Upper lobe of left lung (tissue), 4 donors: ENCODE measurements around the gene DIAPH1.

Experiments used
- EP300 ChIP-seq, 4 donors: sonication (generic); formaldehyde crosslinking; IDR thresholded peaks; one replicate each; pipeline ENCODE4 v1.5.1; 2017; ENCODE audit warnings: antibody characterized with exemption in 4 of 4, control low read depth in 2 of 4
- POLR2A ChIP-seq, 4 donors: fragments of 450-650 bp; IDR thresholded peaks; one replicate each; pipeline ENCODE4 v1.5.1; 2016 to 2017; ENCODE audit warnings: antibody characterized with exemption in 4 of 4, mild to moderate bottlenecking in 2 of 4
- POLR2AphosphoS5 ChIP-seq, 2 donors: sonication (generic); formaldehyde crosslinking; IDR thresholded peaks; one replicate each; pipeline ENCODE4 v1.5.1; 2017; ENCODE audit warnings: antibody characterized with exemption in 2 of 2
- TF ChIP-seq, protein P1 (sequence below), 6 experiments: fragments of 450-650 bp in 4 of 6; fragments of 200-600 bp in 2 of 6; sonication (generic) in 2 of 6; IDR thresholded peaks; one replicate each; pipeline ENCODE4 v1.5.1; 2016 to 2019; ENCODE audit warnings: antibody characterized with exemption in 6 of 6

DNA sequence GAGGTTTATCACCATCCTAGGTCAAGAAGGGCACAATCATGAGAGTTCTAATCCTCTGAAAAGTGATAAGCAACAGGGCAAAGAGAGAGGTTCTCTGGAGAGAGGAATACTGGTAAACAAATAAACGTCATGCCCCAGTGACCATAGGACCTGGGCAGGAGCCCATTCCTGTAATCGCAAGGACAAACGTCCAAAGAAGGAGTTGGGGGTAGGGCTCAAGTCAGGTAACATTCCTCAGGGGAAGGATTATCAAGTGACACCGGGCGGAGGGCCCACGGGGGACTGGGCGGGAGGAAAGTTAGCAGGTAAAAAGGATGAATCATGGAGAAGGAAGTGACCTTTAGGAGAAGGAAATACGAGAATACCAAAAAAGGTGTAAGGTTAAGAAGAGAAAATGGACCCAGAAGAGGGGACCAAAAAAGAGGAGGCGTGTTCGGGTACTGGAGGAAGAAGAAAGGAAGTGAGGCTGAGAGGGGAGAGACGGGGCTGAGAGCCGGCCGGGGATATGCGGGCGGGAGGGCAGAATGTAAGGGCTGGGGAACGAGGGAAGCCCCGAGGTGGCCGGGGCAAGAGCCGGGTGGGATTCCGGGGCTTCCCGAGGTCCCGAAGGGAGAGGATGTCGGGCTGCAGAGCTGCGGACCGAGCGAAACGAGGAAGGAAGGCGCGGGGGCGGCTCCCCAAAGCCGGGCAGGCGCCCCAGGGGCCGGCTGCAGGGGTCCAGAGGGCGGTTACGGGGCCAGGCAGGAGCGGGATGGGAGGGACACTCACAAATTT is 583 bp downstream of the DIAPH1 start:
- TF ChIP-seq, protein P1, sequence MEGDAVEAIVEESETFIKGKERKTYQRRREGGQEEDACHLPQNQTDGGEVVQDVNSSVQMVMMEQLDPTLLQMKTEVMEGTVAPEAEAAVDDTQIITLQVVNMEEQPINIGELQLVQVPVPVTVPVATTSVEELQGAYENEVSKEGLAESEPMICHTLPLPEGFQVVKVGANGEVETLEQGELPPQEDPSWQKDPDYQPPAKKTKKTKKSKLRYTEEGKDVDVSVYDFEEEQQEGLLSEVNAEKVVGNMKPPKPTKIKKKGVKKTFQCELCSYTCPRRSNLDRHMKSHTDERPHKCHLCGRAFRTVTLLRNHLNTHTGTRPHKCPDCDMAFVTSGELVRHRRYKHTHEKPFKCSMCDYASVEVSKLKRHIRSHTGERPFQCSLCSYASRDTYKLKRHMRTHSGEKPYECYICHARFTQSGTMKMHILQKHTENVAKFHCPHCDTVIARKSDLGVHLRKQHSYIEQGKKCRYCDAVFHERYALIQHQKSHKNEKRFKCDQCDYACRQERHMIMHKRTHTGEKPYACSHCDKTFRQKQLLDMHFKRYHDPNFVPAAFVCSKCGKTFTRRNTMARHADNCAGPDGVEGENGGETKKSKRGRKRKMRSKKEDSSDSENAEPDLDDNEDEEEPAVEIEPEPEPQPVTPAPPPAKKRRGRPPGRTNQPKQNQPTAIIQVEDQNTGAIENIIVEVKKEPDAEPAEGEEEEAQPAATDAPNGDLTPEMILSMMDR (IDR thresholded peaks at IDR 0.05), result no peak
- TF ChIP-seq POLR2A (IDR thresholded peaks at IDR 0.05) (no peak), EP300 (IDR thresholded peaks at IDR 0.05) (no peak), POLR2AphosphoS5 (IDR thresholded peaks at IDR 0.05) (peak; percentile 16 to 52)
